ENCODE data around the gene TFF2.

TFF2 gene

GRCh38 chr21:42343963-42344510 is 6.8 kb downstream of the TFF2 start:
- no peak for DNase-seq

- DNase-seq, result no peak
Observed at GRCh38 chr21:42343556-42343955, 7.2 kb downstream of the TFF2 start.

- DNase-seq, result no peak
Observed at GRCh38 chr21:42343101-42343500, 7.7 kb downstream of the TFF2 start.

GRCh38 chr21:42341776-42342542 is 8.8 kb downstream of the TFF2 start:
- no peak for DNase-seq

GRCh38 chr21:42340187-42341050 is 10.4 kb downstream of the TFF2 start:
- no peak for DNase-seq

GRCh38 chr21:42338729-42339715 is 11.8 kb downstream of the TFF2 start:
- no peak for DNase-seq

- DNase-seq, result peak; percentile 82 to 85
Observed at GRCh38 chr21:42337830-42338728, 12.7 kb downstream of the TFF2 start.

- DNase-seq, result no peak
Observed at GRCh38 chr21:42337276-42337675, 13.5 kb downstream of the TFF2 start.

GRCh38 chr21:42336054-42336453 is 14.7 kb downstream of the TFF2 start:
- no peak for DNase-seq

- no peak for DNase-seq
Observed at GRCh38 chr21:42332557-42333317, 18.1 kb downstream of the TFF2 start.

- no peak for DNase-seq
Observed at GRCh38 chr21:42331660-42332059, 19.1 kb downstream of the TFF2 start.

- no peak for DNase-seq
Observed at GRCh38 chr21:42330380-42331371, 20.1 kb downstream of the TFF2 start.

- DNase-seq, result no peak
Observed at GRCh38 chr21:42324896-42325295, 25.9 kb downstream of the TFF2 start.

- DNase-seq, result no peak
Observed at GRCh38 chr21:42321845-42322244, 28.9 kb downstream of the TFF2 start.

GRCh38 chr21:42321231-42321630 is 29.6 kb downstream of the TFF2 start:
- DNase-seq, result no peak

- DNase-seq, result no peak
Observed at GRCh38 chr21:42320791-42321190, 30.0 kb downstream of the TFF2 start.

- DNase-seq, result no peak
Observed at GRCh38 chr21:42319851-42320572, 30.8 kb downstream of the TFF2 start.

- DNase-seq, result no peak
Observed at GRCh38 chr21:42319376-42319775, 31.4 kb downstream of the TFF2 start.
